T-helper 2 cell treated with Interferon-gamma antibody and Interleukin-4, amounts not matched to agents 5 μg/mL and 100 μg/mL, for 36 hours (primary cell): Measurements from ENCODE around the gene RPAIN.

Experiments used
- DNase-seq: peaks from one replicate; pipeline ENCODE4 v3.0.0; 2021; ENCODE audit warnings: low spot score
- H3K27ac Mint-ChIP-seq: one replicate; pipeline ENCODE4 v1.8.0; 2021; ENCODE audit warnings: mild to moderate bottlenecking, mixed read lengths
- H3K27me3 Mint-ChIP-seq: one replicate; pipeline ENCODE4 v1.8.0; 2021; ENCODE audit warnings: low read depth, mixed read lengths
- H3K36me3 Mint-ChIP-seq: one replicate; pipeline ENCODE4 v1.8.0; 2021; ENCODE audit warnings: low read depth, mixed read lengths
- H3K4me1 Mint-ChIP-seq: one replicate; pipeline ENCODE4 v1.8.0; 2021; ENCODE audit warnings: low read depth, mixed read lengths
- H3K4me3 Mint-ChIP-seq: one replicate; pipeline ENCODE4 v1.8.0; 2022; ENCODE audit warnings: mild to moderate bottlenecking, moderate library complexity, mixed read lengths
- H3K9me3 Mint-ChIP-seq: one replicate; pipeline ENCODE4 v1.8.0; 2021; ENCODE audit warnings: mixed read lengths

Gene RPAIN

DNA sequence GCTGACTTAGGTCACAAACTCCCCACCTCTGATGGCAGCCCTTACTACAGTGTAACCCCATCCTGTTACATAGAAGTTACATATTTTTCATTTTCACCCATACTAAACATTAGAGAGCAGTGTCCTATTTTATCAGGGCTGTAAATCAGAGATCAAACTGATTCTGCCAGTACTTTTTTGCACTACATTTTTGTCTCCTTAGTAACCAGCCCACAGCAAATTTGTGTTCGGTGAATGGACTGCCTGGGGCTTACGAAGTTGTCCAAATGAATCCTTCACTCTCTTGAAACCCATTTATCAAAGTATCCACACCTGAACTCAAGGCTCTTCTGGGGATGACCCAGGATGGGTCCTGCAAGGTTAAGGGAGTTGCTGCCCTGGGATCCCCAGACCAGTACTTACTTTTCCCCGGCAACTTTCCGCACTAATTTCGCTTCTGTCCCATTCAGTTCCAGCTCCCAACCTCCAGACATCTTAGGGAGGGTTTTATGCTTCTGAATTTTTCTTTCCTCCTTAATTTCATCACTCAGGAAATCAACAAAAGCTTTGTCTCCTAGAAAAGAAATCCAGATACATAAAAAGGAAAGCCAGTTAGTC, 17.8 kb downstream of the RPAIN start:
- no peak for DNase-seq
- Mint-ChIP-seq H3K36me3 (peaks cover 44% of the 10 kb centered on the region), H3K27ac (peak overlapping the region; percentile 82), H3K9me3 (no peaks in the 10 kb centered on the region), H3K4me1 (peaks cover 28% of the 10 kb centered on the region), H3K4me3 (peak overlapping the region; percentile 90), H3K27me3 (no peaks in the 10 kb centered on the region)

DNA sequence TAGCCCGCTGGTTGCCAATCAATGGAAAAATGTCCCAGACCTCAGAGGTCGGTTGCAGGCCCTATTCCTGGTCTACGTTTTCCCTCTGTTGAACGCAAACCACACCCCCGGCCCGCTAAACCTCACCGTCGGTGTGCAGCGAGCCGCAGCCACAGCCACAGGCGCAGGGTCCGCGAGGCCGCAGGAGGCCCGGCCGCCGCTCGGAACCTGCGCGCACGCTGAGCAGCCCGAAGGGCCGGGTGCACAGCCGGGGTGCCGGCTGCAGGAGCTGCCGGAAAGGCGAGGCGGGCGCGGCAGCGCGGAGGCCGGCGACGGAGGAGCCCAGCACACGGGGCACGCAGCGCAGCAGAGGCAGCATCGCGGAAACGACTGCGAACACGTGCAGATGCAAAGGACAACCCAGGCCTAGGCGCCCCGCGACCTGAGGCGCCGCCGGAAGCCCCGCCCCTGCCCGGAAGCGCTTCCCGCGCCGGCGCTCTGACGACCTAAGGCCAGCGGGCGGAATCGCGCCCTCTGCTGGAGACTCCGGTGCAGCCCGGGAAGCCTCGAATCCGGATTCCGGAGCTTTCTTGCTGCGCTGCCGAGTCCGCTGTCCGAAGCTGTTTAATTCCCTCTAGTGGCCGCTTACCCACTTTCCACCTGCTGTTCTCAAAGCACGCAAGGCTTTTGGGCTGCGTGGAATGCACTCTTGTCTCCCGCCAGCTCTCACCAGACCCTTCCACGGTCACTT, 18.9 kb downstream of the RPAIN start, which contains the start of gene C1QBP:
C1QBP (minus strand) TSS at position 440 of the 730 bp plus-strand sequence; CDS start at position 358, 82 bp downstream.
- peak within 1 kb of the TSS; percentile 82 for H3K27ac Mint-ChIP-seq
- no peaks in the 10 kb centered on the region for H3K9me3 Mint-ChIP-seq
- H3K36me3 Mint-ChIP-seq: peaks cover 39% of the 10 kb centered on the region
- peaks cover 28% of the 10 kb centered on the region for H3K4me1 Mint-ChIP-seq
- peak within 1 kb of the TSS; percentile 90 for H3K4me3 Mint-ChIP-seq
- peak; percentile 92 for DNase-seq
- H3K27me3 Mint-ChIP-seq: no peaks in the 10 kb centered on the region

GRCh38 chr17:5439446-5439764, 19.4 kb downstream of the RPAIN start:
- no peak for DNase-seq
- peak overlapping the region; percentile 84 for H3K4me3 Mint-ChIP-seq

GRCh38 chr17:5443728-5444127, 23.7 kb downstream of the RPAIN start:
- no peak for DNase-seq
- Mint-ChIP-seq H3K9me3 (no peaks in the 10 kb centered on the region), H3K27ac (no peak overlapping the region), H3K4me3 (no peak overlapping the region), H3K36me3 (peaks cover 28% of the 10 kb centered on the region), H3K27me3 (no peaks in the 10 kb centered on the region), H3K4me1 (peaks cover 7% of the 10 kb centered on the region)

More at GRCh38 chr17:5439446-5439764, 19.4 kb downstream of the RPAIN start:
- H3K27ac Mint-ChIP-seq: peak overlapping the region; percentile 82
- no peaks in the 10 kb centered on the region for H3K27me3 Mint-ChIP-seq
- peaks cover 28% of the 10 kb centered on the region for H3K4me1 Mint-ChIP-seq
- no peaks in the 10 kb centered on the region for H3K9me3 Mint-ChIP-seq
- H3K36me3 Mint-ChIP-seq: peaks cover 38% of the 10 kb centered on the region

- H3K27me3 Mint-ChIP-seq: no peaks in the 10 kb centered on the region
- no peak overlapping the region for H3K4me3 Mint-ChIP-seq
- H3K27ac Mint-ChIP-seq: no peak overlapping the region
- H3K36me3 Mint-ChIP-seq: peaks cover 30% of the 10 kb centered on the region
- H3K4me1 Mint-ChIP-seq: peaks cover 6% of the 10 kb centered on the region
- H3K9me3 Mint-ChIP-seq: no peaks in the 10 kb centered on the region
- DNase-seq: no peak
Measured at GRCh38 chr17:5444209-5444608, 24.2 kb downstream of the RPAIN start.

DNA sequence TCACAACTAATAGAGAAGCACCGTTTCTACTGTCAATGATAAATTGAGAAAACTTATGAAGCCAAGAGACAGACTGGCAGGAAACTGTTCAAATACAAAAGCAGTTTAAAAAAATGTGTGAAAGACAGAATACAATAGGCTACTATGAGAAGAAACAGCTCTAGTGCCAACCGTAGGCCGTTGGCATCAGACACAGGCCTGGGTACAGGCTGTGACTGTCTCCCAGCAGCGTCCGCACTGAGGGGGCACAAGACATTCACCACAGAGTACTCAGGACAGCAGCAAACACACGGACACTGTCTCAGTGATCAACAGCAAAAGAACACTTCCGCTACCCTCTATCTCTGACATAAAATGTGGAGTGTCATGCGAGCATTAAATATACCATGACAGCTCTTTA, 26.8 kb downstream of the RPAIN start:
- no peaks in the 10 kb centered on the region for H3K4me1 Mint-ChIP-seq
- H3K27ac Mint-ChIP-seq: no peak overlapping the region
- H3K36me3 Mint-ChIP-seq: peaks cover 44% of the 10 kb centered on the region
- no peaks in the 10 kb centered on the region for H3K27me3 Mint-ChIP-seq
- H3K9me3 Mint-ChIP-seq: no peaks in the 10 kb centered on the region
- DNase-seq: no peak
- no peak overlapping the region for H3K4me3 Mint-ChIP-seq

- Mint-ChIP-seq H3K4me1 (peaks cover 36% of the 10 kb centered on the region), H3K4me3 (no peak overlapping the region), H3K9me3 (no peaks in the 10 kb centered on the region), H3K27me3 (no peaks in the 10 kb centered on the region), H3K36me3 (peaks cover 20% of the 10 kb centered on the region), H3K27ac (no peak overlapping the region)
- no peak for DNase-seq
Measured at GRCh38 chr17:5464717-5465507, 44.9 kb downstream of the RPAIN start.

DNA sequence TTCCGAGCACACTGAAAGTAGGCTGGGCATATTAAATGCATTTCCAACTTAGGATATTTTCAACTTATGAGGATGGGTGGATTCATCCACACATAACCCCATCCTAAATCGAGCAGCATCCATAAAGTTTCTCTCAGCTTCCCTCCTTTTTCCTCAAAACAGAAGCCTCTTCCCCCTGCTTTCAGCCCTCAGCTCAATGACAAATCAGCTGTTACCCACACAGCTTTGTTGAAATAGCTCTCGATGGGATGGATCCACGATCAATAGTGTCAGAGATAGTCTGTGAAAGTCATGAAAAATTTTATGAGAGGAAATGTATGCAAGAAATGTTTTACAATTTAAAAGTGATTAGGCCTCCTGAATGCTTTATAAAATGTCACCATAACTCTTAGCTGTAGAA, 46.3 kb downstream of the RPAIN start:
- Mint-ChIP-seq H3K27me3 (no peaks in the 10 kb centered on the region), H3K9me3 (no peaks in the 10 kb centered on the region), H3K4me1 (peaks cover 38% of the 10 kb centered on the region), H3K36me3 (peaks cover 10% of the 10 kb centered on the region), H3K27ac (no peak overlapping the region), H3K4me3 (peak overlapping the region; percentile 92)
- no peak for DNase-seq

GRCh38 chr17:5467416-5467815, 47.4 kb downstream of the RPAIN start:
- DNase-seq: no peak
- H3K9me3 Mint-ChIP-seq: no peaks in the 10 kb centered on the region
- peaks cover 38% of the 10 kb centered on the region for H3K4me1 Mint-ChIP-seq
- H3K4me3 Mint-ChIP-seq: peak overlapping the region; percentile 92
- no peaks in the 10 kb centered on the region for H3K27me3 Mint-ChIP-seq
- peaks cover 16% of the 10 kb centered on the region for H3K36me3 Mint-ChIP-seq
- peak overlapping the region; percentile 62 for H3K27ac Mint-ChIP-seq

DNA sequence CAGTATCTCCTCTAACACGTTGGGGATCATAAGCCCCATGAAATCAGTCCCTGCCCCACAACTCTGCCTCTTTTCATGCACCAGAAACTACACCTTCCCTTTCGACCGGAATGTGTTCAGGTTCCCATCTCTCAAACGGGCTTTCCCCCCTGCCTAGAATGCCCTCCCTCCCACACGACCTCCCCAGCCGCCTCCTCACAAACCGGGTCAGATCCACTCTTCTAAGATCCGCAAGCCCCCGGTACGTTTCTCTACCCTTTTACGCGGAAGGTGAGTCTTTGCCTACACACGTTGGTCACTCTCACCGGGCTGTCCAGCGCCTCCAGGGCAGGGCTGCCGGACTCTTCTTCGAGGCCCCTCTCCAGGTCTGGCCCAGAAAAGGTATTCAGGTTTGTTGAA, 48.1 kb downstream of the RPAIN start:
- Mint-ChIP-seq H3K4me3 (peak overlapping the region; percentile 92), H3K27me3 (no peaks in the 10 kb centered on the region), H3K9me3 (no peaks in the 10 kb centered on the region), H3K4me1 (peaks cover 38% of the 10 kb centered on the region), H3K27ac (peak overlapping the region; percentile 62), H3K36me3 (peaks cover 17% of the 10 kb centered on the region)
- DNase-seq: peak; percentile 16

- DNase-seq: no peak
- no peak overlapping the region for H3K27ac Mint-ChIP-seq
- H3K27me3 Mint-ChIP-seq: no peaks in the 10 kb centered on the region
- H3K4me1 Mint-ChIP-seq: peaks cover 17% of the 10 kb centered on the region
- H3K9me3 Mint-ChIP-seq: no peaks in the 10 kb centered on the region
- H3K36me3 Mint-ChIP-seq: peaks cover 42% of the 10 kb centered on the region
- H3K4me3 Mint-ChIP-seq: no peak overlapping the region
Measured at GRCh38 chr17:5472511-5472910, 52.5 kb downstream of the RPAIN start.

- no peak overlapping the region for H3K4me3 Mint-ChIP-seq
- no peaks in the 10 kb centered on the region for H3K9me3 Mint-ChIP-seq
- no peak overlapping the region for H3K27ac Mint-ChIP-seq
- peaks cover 11% of the 10 kb centered on the region for H3K4me1 Mint-ChIP-seq
- H3K36me3 Mint-ChIP-seq: peaks cover 48% of the 10 kb centered on the region
- DNase-seq: no peak
- no peaks in the 10 kb centered on the region for H3K27me3 Mint-ChIP-seq
Measured at GRCh38 chr17:5473906-5474305, 53.9 kb downstream of the RPAIN start.

DNA sequence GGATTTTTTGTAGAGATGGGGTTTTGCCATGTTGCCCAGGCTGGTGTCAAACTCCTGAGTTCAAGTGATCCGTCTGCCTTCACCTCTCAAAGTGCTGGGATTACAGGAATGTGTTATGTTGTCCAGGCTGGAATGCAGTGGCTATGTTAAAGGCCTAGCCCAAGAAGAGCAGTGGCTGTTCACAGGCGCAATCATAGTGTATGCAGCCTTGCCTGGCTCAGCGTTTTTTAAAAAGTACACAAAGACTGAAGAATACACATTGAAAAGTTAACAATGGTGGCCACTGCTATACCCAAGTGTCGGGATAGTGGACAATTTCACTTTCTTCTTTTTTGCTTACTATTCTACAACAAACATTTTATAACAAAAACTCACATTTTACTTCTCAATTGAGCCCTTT, 59.0 kb downstream of the RPAIN start:
- H3K4me3 Mint-ChIP-seq: no peak overlapping the region
- peaks cover 75% of the 10 kb centered on the region for H3K36me3 Mint-ChIP-seq
- no peaks in the 10 kb centered on the region for H3K27me3 Mint-ChIP-seq
- H3K27ac Mint-ChIP-seq: no peak overlapping the region
- peaks cover 13% of the 10 kb centered on the region for H3K4me1 Mint-ChIP-seq
- no peaks in the 10 kb centered on the region for H3K9me3 Mint-ChIP-seq
- DNase-seq: no peak

- H3K9me3 Mint-ChIP-seq: no peaks in the 10 kb centered on the region
- H3K27ac Mint-ChIP-seq: no peak overlapping the region
- H3K4me1 Mint-ChIP-seq: peaks cover 22% of the 10 kb centered on the region
- H3K27me3 Mint-ChIP-seq: no peaks in the 10 kb centered on the region
- DNase-seq: no peak
- peaks cover 76% of the 10 kb centered on the region for H3K36me3 Mint-ChIP-seq
- no peak overlapping the region for H3K4me3 Mint-ChIP-seq
Measured at GRCh38 chr17:5480962-5481361, 61.0 kb downstream of the RPAIN start.
